ENCODE data around the gene SPACDR.
"Not testable (repeated sequence)": the region's sequence is repeated elsewhere in the genome, so short reads cannot be mapped to it uniquely, and the experiment has no call there.

The SPACDR gene

DNA sequence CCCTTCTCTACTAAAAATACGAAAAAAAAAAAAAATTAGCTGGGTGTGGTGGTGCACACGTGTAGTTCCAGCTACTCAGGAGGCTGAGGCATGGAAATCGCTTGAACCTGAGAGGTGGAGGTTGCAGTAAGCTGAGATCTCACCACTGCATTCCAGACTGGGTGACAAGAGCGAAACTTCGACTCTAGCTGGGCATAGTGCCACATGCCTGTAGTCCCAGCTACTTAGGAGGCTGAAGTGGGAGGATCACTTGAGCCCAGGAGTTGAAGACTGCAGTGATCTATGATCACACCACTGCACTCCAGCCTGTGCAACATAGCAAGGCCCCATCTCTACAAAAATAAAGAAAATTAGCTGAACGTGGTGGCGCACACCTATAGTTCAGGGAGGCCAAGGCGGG lies 1.2 kb upstream of the SPACDR start:
- DNase-seq = no peak

DNA sequence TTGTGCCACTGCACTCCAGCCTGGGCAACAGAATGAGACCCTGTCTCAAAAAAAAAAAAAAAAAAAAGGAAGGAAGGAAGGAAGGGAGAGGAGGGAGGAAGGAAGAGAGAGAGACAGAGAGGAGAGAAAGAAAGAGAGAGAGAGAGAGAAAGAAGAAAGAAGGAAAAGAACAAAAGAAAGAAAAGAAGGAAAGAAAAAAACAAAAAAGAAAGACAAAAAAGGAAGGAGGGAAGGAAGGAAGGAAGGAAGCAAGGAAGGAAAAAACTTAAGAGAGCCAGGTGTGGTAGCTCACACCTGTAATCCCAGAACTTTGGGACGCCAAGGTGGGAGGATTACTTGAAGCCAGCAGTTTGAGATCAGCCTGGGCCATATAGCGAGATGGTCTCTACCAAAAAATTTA lies 731 bp upstream of the SPACDR start:
- no peak for DNase-seq

DNA sequence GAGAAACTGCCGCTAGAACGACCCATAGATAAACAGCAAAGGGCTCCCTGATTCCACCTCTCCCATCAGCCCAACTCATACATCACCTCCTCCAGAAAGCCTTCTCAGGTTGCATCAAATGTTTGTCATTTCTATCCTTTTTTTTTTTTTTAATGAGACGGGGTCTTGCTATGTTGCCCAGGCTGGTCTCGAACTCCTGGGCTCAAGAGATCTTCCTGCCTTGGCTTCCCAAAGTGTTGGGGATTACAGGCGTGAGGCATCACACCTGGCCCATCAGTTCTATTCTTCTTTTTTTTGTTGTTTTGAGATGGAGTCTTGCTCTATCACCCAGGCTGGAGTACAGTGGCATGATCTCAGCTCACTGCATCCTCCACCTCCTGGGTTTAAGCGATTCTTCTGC lies 7.0 kb downstream of the SPACDR start:
- no peak for DNase-seq

DNA sequence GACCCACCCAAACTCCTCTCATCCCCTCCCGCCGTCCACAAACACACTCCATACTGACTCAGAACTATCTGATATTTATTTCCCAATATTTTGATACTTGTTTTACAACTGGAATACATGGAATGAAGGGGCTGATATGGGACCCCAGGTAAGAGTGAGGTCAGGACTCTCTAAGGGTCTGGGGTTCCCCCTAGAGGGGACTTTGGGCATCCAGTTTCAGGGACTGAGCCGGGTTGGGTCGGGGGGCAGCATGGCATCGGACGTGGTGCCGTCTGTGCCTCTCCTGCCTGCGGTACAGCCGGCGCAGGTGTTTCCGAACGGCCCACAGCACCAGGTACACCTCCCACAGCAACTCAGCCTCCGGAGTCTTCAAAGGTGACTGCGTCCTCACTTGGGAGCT lies 7.5 kb downstream of the SPACDR start:
- DNase-seq = no peak

DNA sequence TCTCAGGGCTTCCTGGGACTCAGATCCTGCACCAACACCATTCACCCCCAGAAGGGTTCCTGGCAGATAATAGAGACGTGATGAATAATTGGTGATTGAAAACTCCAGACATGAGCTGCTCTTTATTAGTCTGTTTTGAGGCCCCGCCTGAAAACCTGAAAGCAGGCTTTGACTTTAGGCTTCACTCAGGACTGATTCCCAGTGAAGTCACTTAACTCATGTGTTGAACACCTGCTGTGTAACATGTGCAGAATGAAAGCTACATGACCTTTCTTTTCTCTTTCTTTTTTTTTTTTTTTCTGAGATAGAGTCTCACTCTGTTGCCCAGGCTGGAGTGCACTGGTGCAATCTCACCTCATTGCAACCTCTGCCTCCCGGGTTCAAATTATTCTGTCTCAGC lies 8.9 kb downstream of the SPACDR start:
- no peak for DNase-seq

DNA sequence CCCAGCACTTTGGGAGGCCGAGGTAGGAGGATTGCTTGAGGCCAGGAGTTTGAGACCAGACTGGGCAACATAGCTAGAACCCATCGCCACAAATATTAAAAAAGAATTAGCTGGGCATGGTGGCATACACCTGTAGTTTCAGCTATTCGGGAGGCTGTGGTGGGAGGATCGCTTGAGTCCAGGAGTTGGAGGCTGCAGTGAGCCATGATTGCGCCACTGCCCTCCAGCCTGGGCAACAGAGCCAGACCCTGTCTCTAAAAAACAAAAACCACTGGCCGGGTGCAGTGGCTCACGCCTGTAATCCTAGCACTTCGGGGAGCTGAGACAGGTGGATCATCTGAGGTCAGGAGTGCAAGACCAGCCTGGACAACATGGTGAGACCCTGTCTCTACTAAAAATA lies 10.2 kb downstream of the SPACDR start:
- not testable (repeated sequence) for DNase-seq

DNA sequence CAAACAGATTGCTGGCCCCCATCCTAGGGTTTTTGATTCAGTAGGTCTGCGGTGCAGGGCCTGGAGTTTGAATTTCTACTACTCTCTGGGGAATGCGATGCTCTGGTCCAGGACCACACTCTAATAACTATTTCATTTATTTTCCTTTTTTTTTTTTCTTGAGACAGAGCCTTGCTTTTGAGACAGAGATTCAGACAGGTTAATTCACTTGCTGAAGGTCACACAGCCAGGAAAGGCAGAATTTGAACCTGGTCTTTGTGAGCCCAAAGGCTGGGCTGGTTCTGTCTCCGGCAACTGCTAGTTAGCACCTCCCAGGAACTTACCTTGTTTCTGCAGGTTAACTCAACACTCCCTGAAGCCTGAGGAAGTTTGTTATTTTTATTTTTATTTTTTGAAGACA lies 11.5 kb downstream of the SPACDR start:
- no peak for DNase-seq

DNA sequence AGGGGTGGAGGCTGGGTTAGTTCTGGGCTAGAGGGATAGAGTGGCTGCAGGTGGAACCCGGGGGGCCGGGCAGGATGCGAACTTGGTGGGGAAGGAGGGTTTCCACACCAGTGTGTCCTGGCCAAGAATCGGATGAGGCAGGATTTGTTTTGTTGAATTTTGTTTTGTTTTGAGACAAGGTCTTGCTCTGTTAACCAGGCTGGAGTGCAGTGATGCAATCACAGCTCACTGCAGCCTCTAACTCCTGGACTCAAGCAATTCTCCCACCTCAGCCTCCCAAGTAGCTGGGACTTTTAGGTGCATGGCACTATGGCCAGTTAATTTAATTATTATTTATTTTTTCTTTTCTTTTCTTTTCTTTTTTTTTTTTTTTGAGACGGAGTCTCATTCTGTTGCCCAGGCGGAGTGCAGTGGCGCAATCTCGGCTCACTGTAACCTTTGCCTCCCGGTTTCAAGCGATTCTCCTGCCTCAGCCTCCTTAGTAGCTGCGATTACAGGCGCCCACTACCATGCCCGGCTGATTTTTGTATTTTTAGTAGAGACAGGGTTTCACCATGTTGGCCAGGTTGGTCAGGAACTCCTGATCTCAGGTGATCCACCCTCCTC lies 14.8 kb downstream of the SPACDR start:
- DNase-seq = no peak

DNA sequence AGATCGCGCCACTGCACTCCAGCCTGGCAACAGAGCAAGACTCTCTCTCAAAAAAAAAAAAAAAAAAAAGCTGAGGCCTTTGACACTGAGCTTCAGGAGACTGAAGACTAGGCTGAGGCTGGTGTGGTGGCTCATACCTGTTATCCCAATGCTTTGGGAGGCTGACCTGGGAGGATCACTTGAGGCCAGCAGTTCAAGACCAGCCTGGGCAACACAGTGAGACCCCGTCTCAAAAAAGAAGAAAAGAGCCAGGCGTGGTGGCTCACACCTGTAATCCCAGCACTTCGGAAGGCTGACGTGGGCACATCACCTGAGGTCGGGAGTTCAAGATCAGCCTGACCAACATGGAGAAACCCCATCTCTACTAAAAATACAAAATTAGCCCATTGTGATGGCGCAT lies 16.7 kb downstream of the SPACDR start:
- not testable (repeated sequence) for DNase-seq

DNA sequence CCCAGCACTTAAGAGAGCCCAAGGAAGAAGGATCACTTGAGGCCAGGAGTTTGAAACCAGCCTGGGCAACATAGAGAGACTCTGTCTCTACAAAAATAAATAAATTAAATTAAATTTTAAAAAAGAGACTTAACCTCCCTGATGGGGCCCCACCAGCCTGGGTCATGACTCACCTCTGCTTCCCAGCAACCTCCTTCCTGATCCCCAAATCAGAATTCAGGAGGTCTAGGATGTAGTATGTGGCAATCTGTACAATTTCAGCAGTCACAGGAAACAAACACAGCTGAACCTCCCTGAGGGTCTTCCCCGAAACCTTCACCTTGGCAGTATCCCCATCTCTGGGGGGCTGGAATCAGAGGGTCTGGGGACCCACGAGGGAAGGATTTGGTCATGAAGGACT lies 18.0 kb downstream of the SPACDR start:
- DNase-seq = no peak

DNA sequence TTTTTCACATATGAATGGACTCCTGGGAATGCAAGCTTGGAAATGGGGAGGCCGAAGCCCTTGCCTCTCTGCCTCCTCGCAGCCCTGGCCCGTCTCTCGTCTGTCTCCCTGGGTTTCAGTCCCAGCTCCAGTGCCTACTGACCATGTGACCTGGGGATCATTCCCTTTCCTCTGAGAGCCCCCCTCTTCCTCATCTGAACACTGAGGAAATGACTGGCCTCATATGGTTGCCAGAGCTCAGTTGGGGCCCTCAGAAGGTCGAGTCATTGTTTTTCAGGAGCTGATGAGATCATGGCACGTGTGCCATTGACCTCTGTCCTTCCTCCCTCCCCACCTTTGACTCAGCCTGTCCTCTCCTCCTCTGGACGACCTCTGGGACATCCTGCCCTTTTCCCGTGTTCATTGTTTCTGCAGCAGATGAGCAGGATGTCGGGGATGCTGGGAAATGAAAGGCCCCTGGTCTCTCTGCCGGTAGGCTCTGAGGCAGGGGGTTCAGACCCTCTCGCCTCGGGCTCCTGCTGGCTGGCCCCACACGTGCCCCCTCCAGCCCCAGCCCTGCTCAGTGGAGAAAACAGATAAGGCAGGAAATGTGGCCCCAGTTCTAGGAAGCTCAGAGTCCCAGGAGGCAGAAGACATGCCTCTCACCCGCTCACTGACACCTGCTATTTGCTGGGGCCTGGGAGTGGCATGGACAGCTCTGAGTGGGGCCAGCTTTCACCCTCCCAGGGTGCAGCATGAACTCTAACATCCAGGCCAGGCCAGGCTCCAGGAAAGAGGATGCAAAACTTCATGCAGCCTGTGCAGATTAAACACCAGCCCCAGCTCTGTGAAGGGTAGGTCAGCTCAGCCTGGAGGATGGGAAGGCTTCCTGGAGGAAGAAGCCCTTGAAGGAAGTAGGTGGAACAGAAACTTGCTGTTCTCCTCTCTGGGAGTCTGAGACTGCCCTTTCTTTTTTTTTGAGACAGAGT lies 19.5 kb downstream of the SPACDR start:
- DNase-seq = no peak

DNA sequence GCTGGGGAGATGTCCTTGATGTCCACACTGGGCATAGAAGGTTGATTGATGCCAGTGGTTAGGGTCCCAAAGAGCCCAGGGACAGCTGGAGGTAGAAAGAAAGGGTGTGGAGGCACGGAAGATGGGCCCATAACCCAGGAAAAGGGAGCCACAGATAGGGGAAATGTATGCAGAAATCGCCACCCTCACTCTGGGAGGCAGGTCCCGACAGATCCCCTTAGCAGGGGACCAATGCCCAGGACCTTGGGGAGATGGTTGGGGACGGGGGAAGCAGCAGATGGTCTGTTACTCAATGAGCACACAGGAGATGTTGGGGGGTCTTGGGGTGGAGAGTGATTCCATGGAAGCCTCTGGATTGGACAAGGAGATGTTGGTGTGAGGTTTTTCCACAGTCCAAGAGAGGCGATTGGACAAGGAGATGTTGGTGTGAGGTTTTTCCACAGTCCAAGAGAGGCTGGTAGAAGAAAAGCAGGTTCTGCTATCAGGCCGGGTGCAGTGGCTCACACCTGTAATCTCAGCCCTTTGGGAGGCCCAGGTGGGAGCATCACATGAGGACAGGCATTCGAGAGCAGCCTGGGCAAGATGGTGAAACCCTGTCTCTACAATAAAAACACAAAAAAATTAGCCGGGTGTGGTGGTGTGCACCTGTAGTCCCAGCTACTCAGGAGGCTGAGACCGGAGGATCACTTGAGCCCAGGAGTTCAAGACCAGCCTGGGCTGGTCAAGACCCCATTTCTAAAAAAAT lies 20.8 kb downstream of the SPACDR start:
- no peak for DNase-seq

DNA sequence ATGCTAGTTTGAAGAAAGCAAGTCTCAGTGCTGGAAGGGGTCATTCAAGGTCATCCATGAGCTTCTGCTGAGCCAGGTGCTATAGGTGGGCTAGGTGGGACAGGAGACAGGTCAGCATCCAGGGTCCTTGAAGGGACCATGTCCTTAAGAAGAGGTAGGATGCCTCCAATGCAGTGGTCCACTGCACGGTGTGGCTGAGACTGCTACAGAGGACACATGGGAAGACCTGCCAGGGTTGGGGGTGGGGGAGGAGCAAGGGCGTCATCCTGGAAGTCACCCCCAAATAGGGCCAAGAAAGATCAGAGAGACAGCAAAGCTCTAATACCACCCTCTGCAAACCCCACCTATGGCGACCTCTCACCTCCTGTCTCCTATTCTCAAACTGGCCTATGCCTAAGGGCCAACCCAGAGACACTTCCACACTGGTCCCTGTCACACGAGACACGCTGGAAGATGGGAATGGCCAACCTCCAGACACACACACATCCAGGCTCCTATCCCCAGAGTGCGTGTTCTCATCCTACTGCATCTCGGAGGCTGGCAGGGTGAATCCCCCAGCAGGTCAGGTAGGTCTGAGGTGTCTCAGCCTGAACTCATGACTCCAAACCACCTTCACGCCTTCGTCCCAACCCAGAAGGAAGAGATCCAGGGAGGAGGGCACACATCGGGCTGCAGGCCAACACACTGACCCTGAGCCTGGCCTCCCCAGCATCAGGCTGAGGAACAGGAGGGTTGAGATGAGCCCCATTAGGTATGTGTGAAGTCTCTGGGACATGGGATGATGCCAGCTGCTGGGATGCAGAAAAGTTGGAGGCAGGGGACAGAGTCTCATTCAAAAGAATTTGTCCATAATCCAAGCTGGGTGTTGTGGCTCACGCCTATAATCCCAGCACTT lies 22.2 kb downstream of the SPACDR start:
- DNase-seq = no peak

DNA sequence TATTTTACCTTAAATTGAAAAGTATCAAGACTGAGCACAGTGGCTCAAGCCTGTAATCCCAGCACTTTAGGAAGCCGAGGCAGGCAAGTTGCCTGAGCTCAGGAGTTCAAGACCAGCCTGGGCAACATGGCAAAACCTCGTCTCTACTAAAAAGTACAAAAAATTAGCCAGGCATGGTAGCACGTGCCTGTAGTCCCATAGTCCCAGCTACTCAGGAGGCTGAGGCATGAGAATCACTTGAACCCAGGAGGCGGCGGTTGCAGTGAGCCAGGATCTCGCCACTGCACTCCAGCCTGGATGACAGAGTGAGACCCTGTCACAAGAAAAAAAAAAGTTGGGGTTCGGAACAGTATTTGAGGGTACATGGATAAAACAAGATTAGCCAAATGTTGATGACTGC lies 24.8 kb downstream of the SPACDR start:
- not testable (repeated sequence) for DNase-seq

DNA sequence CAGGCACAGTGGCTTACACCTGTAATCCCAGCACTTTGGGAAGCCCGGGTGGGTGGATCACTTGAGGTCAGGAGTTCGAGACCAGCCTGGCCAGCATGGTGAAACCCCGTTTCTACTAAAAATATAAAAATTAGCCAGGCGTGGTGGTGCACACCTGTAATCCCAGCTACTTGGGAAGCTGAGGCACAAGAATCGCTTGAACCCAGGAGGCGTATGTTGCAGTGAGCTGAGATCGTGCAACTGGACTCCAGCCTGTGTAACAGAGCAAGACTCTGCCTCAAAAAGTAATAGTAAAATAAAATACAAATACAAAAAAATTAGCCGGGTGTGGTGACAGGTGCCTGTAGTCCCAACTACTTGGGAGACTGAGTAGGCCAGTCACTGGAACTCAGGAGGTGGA lies 25.3 kb downstream of the SPACDR start:
- not testable (repeated sequence) for DNase-seq

DNA sequence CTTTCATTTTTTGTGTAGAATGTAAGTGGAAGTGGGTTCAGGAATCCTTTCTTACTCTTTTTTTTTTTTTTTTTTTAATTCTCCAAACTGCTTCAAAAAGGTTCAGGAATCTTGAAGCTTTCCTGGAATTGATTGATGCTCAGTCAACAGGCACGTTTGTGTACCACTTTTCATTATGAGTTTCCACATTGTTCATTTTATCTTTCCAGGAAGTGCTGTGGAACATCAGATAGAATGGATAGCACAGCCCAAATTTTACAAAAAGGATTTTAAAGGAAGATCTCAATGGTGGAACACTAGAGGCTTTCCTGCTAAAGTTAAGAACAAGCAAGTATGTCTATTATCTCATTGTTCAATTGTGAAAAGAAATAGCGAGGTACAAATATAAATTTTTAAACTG lies 25.9 kb downstream of the SPACDR start:
- no peak for DNase-seq

DNA sequence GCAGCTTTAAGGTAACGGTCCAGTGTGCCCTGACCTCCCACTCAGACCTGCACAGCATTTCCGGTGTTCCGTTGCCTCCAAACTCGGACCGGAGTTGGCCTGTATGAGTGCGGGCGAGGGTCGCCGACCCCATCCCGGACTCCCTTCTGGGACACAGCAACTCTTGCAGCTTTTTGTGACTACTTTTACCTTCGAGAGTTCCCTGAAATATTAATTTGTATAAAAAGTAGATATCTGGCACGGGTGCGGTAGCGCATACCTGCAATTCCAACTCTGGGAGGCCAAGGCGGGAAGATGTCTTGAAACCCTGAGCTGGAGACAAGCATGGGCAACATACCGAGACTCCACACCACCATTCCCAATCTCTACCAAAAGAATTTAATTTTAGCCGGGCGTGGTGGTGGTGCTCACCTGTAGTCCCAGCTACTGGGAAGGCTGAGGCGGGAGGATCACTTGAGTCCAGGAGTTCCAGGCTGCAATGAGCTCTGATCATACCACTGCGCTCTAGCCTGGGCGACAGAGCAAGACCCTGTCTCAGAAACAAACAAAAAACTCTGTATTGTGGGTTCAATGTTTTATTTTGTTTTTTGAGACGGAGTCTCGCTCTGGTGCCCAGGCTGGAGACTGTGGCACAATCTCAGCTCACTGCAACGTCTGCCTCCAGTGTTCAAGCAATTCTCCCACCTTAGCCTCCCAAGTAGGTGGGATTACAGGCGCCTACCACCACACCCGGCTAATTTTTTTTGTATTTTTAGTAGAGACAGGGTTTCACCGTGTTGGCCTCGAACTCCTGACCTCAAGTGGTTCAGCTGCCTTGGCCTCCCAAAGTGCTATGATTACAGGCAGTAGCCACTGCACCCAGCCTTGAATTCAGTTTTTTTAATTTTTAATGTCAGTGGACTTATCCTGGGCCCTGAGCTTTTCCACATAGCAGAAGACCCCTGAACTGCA lies 26.6 kb downstream of the SPACDR start:
- no peak for DNase-seq

DNA sequence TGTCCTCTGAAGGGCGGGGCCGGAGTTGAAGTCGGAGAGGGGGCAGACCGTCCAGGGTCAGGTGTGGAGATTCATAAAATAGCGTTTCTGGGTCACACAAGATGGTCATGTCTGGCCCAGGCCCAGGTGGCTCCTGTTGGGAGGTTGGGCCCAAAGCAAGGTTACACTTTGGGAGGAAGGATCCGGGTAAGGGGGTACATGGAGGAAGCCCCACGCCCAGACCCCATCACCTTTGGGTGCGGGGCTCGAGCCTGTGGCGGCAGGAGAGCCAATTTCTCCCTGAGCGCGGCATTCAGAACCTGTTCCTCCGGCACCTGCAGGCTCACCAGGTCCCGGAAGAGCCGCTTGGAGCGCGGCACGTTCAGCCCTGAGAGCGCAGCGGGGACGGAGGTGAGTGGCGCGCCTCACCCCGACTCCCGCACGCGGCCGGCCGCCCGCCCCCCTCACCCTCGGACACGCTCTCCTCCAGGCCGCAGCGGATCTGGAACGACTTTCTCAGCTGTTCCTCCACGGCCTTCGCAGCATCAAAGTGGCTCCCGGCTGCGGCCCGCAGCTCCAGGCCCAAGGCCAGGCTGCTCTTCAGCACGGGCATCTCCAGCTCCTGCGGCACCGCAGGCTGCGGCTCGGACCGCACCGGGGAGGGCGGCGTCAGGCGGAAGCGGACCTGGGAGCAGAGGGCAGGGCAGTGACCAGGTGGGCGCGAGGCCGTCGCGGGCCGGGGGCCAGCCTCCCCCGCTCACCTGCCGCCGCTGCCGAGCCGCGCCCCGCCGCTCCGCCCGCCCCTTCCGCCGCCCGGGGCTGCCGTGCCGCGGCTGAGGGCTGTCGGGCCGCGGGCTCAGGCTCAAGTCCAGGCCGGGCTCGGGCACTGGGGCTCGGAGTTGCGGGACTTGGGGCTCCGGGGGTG lies 28.4 kb downstream of the SPACDR start:
- peak; percentile 4 for DNase-seq

DNA sequence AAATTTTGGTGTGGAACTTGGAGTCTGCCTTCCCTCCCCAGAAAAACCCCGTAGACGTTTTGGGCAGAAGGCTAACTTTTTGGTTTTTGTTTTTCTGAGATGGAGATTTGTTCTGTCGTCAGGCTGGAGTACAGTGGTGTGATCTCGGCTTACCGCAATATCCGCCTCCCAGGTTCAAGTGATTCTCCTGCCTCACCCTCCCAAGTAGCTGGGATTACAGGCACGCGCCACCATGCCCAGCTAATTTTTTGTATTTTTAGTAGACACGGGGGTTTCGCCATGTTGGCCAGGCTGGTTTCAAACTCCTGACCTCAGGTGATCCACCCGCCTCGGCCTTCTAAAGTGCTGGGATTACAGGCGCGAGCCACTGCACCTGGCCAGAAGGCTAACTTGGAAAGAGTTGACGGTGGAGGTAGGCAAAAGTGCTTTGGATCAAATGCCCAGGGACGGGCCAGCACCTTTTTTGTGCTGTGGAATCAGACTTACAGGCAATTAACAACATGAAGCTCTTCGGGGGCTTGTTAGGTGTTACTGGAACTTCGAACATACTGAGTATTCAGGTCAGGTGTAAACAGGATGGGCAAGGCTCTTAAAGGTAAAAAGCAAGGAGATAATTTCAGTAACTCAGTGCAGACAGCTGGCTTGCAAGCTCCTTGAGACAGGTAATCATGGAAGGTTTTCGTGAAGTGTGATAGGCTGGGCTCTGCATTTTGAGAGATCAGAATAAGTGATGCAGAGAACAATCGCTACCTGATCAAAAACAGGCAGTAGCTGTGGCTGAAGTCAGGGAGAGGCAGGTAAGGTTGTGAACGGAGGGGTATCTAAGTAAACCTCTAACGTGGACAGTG lies 29.5 kb downstream of the SPACDR start:
- no peak for DNase-seq

Data from NCI-H2171 (cell line).